Fibroblast of pulmonary artery (primary cell): ENCODE data around the gene RGS7BP.

Experiments used
- DNase-seq: peaks from one replicate; pipeline ENCODE4 v3.0.0-alpha.2; 2010; ENCODE audit warnings: low read depth
- H3K4me3 ChIP-seq: replicated peaks from 2 replicates; pipeline ENCODE4 v1.5.1; 2011; ENCODE audit warnings: low read depth, mild to moderate bottlenecking, control low read depth, low read length, moderate library complexity
- CTCF ChIP-seq: IDR thresholded peaks from 2 replicates; pipeline ENCODE4 v1.5.1; 2011; ENCODE audit warnings: mild to moderate bottlenecking, control low read depth, low read length, inconsistent platforms; ENCODE audit errors: missing control alignments

The RGS7BP gene

GRCh38 chr5:64655596-64655995 lies 149.8 kb downstream of the RGS7BP start:
- no peak for TF ChIP-seq CTCF
- no peak overlapping the region for H3K4me3 ChIP-seq
- no peak for DNase-seq

DNA sequence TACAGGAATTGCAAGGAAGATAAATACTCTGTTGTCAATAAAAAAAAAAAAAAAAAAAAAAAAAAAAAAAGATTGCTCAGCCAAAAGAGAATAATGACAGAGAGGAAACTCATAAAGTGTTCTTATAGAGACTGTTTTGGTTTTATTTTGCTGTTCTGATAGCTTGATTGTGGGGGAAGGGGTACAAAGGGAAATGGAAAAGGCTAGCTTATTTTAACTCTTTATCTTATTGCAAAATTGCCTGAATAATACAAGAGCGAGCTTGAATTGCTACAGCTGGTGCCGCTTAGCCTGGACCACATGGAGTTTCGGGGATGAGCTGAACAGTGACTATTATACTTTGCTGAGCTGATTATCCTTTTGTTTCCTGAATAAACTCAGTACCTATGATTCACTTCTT lies 153.5 kb downstream of the RGS7BP start:
- no peak for DNase-seq
- H3K4me3 ChIP-seq = no peak overlapping the region
- TF ChIP-seq CTCF = no peak
